ENCODE measurements around the gene THUMPD3.

The THUMPD3 gene

DNA sequence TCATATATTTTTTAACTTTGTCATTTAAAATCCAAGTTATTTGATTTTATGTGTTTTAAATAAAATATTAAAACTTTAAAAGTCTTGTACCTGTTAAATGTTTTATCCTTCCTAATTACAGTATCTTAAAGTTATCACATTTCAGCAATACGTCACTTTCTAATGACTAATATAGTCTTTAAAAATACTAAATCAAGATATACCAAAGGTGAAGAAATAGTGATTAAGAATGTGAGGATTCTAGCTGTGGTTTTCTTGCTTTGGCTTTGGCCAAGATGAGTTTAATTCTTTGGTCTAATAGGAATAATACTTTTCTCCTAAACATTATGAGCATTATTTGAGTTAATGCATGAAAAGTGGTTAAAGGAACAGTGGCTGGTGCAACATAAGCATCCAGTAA is 48.4 kb downstream of the THUMPD3 start:
- peaks cover 4% of the 10 kb centered on the region for H3K36me3 ChIP-seq (ENCODE audit: insufficient read depth, low read length)
- H3K27ac ChIP-seq (ENCODE audit: low read depth, low read length), result no peak overlapping the region
- no peaks in the 10 kb centered on the region for H3K9me3 ChIP-seq (ENCODE audit: low read length)
- H3K27me3 ChIP-seq (ENCODE audit: control insufficient read depth in 1 of 2, insufficient read depth in 2 of 2, low read length in 2 of 2), result no peaks in the 10 kb centered on the region
- no peak overlapping the region for H3K9ac ChIP-seq (ENCODE audit: low read length)
- H3K4me1 ChIP-seq (ENCODE audit: insufficient read depth, low read length), result peaks cover 62% of the 10 kb centered on the region
- H3K4me3 ChIP-seq (ENCODE audit: low read depth in 1 of 2, low read length in 2 of 2), result no peak overlapping the region

DNA sequence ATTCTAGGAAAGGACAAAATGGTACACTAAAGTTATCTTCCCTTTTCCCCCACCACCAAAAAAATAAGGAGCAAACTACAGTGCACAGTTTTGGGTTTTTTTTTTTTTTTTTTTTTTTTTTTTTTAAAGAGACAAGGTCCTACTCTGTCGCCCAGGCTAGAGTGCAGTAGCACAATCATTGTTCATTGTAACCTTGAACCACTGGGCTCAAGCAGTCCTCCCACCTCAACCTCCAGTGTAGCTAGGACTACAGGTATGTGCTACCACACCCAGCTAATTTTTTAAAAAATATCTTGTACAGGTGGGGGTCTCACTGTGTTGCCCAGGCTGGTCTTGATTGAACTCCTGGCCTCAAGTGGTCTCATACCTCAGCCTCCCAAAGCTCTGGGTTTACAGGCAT is 49.4 kb downstream of the THUMPD3 start:
- H3K4me1 ChIP-seq (ENCODE audit: insufficient read depth, low read length), result peaks cover 62% of the 10 kb centered on the region
- H3K9ac ChIP-seq (ENCODE audit: low read length), result no peak overlapping the region
- no peaks in the 10 kb centered on the region for H3K27me3 ChIP-seq (ENCODE audit: control insufficient read depth in 1 of 2, insufficient read depth in 2 of 2, low read length in 2 of 2)
- H3K36me3 ChIP-seq (ENCODE audit: insufficient read depth, low read length), result peaks cover 4% of the 10 kb centered on the region
- no peak overlapping the region for H3K27ac ChIP-seq (ENCODE audit: low read depth, low read length)
- H3K4me3 ChIP-seq (ENCODE audit: low read depth in 1 of 2, low read length in 2 of 2), result no peak overlapping the region
- no peaks in the 10 kb centered on the region for H3K9me3 ChIP-seq (ENCODE audit: low read length)

DNA sequence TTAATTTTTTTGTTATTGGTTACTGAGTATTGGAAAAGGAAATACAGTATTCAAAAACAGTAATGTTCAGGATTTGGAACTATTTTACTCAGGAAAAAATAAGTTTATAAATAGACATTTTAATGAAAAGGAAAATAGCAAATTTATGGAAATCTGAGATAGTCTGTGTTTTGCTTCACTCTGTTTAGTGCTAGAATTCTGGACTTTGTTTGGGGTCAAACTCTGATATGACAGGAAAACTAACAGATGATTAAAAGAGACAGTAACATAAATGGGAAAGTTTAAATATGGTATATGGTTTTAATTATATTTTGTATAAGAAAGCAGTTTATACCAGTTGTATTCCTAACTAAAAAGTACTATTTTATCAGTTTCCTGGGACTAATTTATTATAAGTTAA is 52.0 kb downstream of the THUMPD3 start:
- H3K9ac ChIP-seq (ENCODE audit: low read length), result no peak overlapping the region
- peaks cover 4% of the 10 kb centered on the region for H3K36me3 ChIP-seq (ENCODE audit: insufficient read depth, low read length)
- no peak overlapping the region for H3K4me3 ChIP-seq (ENCODE audit: low read depth in 1 of 2, low read length in 2 of 2)
- H3K27ac ChIP-seq (ENCODE audit: low read depth, low read length), result no peak overlapping the region
- H3K27me3 ChIP-seq (ENCODE audit: control insufficient read depth in 1 of 2, insufficient read depth in 2 of 2, low read length in 2 of 2), result no peaks in the 10 kb centered on the region
- peaks cover 44% of the 10 kb centered on the region for H3K4me1 ChIP-seq (ENCODE audit: insufficient read depth, low read length)
- H3K9me3 ChIP-seq (ENCODE audit: low read length), result no peaks in the 10 kb centered on the region

DNA sequence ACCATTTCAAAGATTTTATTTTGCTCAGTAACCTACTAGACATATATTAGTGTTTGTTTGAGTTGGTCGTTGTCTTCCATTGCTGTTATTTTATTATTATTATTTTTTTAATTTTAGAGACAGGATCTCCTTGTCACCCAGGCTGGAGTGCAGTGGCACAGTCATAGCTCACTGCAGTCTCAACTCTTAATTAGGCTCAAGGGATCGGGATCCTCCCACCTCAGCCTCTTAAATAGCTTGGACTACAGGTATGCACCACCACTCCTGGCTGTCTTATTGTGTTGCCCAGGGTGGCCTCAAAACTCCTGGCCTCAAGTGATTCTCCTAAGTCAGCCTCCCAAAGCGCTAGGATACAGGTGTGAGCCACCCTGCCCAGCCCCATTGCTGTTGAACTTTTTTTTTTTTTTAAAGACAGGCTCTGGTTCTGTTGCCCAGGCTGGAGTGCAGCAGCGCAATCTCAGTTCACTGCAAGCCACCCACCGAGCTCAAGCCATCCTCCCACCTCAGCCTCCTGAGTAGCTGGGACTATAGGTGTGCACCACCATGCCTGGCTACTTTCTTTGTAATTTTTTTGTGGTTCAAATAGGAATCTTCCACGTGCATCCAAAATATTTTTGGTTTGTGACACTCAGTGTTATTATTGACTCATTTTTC is 52.8 kb downstream of the THUMPD3 start:
- Histone ChIP-seq H3K9ac (ENCODE audit: low read length) (no peak overlapping the region), H3K4me1 (ENCODE audit: insufficient read depth, low read length) (peaks cover 41% of the 10 kb centered on the region)

DNA sequence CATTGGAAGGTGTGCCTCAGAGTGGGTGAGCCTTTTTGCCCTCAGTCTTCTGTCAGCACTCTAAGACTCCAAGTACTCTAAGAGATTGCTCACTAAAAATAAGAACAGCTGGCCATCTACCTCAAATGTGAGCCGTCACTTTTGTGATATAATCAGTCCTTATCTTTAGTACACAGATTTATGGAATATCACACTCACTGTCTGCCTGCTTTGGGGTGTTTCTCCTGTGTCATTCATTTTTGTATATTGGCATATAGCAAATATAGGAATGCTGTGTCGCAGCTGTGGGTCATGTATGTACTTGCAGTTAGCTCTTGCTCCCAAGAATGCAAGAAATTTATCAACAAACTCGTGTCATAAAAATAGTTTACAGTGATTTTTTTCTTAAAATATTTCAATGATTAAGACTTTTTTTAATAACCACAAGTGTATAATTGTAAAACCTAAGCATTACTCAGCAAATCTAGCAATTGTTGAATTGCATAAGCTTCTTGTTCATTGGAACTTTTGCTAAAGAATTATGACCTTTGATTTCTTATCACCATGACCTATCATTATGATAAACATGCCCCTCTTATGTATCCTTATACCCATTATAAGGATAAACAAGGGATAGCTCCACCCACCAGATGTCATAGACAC is 53.4 kb downstream of the THUMPD3 start:
- Histone ChIP-seq H3K4me1 (ENCODE audit: insufficient read depth, low read length) (peaks cover 46% of the 10 kb centered on the region), H3K9ac (ENCODE audit: low read length) (no peak overlapping the region), H3K9me3 (ENCODE audit: low read length) (no peaks in the 10 kb centered on the region), H3K4me3 (ENCODE audit: low read depth in 1 of 2, low read length in 2 of 2) (no peak overlapping the region), H3K27me3 (ENCODE audit: control insufficient read depth in 1 of 2, insufficient read depth in 2 of 2, low read length in 2 of 2) (no peaks in the 10 kb centered on the region), H3K36me3 (ENCODE audit: insufficient read depth, low read length) (peaks cover 4% of the 10 kb centered on the region), H3K27ac (ENCODE audit: low read depth, low read length) (no peak overlapping the region)

More for the DNA sequence above, 52.8 kb downstream of the THUMPD3 start:
- peaks cover 4% of the 10 kb centered on the region for H3K36me3 ChIP-seq (ENCODE audit: insufficient read depth, low read length)
- no peaks in the 10 kb centered on the region for H3K27me3 ChIP-seq (ENCODE audit: control insufficient read depth in 1 of 2, insufficient read depth in 2 of 2, low read length in 2 of 2)
- no peak overlapping the region for H3K4me3 ChIP-seq (ENCODE audit: low read depth in 1 of 2, low read length in 2 of 2)
- H3K27ac ChIP-seq (ENCODE audit: low read depth, low read length), result no peak overlapping the region
- no peaks in the 10 kb centered on the region for H3K9me3 ChIP-seq (ENCODE audit: low read length)

DNA sequence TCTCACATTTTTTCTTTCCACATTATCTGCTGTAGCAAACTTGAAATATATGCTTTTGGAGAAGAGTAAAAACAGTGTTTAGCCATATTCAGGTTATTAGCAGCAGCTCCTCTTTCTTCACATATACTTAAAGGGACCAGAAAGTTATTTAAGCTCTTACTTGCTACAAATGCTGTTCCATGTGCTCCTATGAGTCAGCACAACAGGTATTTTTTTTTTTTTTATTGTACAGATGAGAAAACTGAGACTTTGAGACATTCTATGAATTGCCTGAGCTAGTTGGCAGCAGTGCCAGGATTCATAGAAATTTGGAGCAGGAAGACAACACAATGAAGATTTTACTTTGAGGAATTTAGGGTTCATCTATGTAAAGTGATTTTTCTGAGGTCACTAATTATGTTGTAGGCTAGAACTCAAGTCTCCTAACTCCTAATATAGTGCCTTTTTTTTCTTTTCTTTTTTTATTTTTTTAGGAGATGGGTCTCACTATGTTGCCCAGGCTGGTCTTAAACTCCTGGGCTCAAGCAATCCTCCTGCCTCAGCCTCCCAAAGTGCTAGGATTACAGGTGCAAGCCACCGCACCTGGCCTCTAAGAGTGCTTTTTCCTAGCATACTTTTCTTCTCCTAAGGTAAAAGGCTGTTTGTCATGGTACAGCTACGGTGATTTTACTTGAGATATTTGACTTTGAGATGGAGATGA is 58.1 kb downstream of the THUMPD3 start:
- H3K4me3 ChIP-seq (ENCODE audit: low read depth in 1 of 2, low read length in 2 of 2), result no peak overlapping the region
- no peak overlapping the region for H3K9ac ChIP-seq (ENCODE audit: low read length)
- peaks cover 54% of the 10 kb centered on the region for H3K4me1 ChIP-seq (ENCODE audit: insufficient read depth, low read length)
- H3K27me3 ChIP-seq (ENCODE audit: control insufficient read depth in 1 of 2, insufficient read depth in 2 of 2, low read length in 2 of 2), result no peaks in the 10 kb centered on the region
- no peaks in the 10 kb centered on the region for H3K36me3 ChIP-seq (ENCODE audit: insufficient read depth, low read length)
- H3K9me3 ChIP-seq (ENCODE audit: low read length), result no peaks in the 10 kb centered on the region
- H3K27ac ChIP-seq (ENCODE audit: low read depth, low read length), result no peak overlapping the region

DNA sequence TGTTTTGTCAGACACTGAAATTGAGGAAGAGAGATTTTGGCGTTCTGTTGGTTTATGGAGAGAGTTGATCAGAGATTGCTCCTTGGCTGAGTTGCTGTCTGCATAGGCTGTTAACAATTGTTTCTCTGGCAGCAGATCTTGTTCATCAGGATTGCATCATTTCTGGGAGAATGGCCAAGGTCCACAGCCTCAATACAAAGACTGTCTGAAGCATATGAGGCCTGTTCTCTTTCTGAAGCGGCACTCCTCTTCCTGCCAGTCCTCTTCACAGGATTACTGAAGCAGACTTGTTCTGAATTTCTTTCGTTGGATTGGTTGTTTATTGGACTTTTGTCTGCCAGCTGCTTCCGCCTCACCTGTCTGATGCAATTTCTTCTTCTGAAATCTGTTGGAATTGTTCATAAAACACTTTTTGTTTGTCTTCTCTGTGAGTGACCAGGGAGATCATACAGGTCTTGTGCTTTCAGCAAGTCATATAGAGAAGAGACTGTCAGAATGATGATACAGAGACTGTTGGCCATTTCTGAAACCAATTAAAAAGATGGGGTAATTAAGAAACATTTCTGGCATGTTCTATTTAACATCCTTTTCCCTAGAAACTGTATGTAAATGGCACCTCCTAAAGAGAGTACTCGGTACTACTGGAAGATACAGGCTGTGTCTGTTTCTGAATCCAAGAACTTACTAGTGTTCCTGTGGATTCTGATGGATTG is 60.0 kb downstream of the THUMPD3 start:
- Histone ChIP-seq H3K4me3 (ENCODE audit: low read depth in 1 of 2, low read length in 2 of 2) (peak overlapping the region in 1 of 2 donors; percentile 5), H3K9ac (ENCODE audit: low read length) (peak overlapping the region; percentile 78), H3K4me1 (ENCODE audit: insufficient read depth, low read length) (peaks cover 42% of the 10 kb centered on the region)

DNA sequence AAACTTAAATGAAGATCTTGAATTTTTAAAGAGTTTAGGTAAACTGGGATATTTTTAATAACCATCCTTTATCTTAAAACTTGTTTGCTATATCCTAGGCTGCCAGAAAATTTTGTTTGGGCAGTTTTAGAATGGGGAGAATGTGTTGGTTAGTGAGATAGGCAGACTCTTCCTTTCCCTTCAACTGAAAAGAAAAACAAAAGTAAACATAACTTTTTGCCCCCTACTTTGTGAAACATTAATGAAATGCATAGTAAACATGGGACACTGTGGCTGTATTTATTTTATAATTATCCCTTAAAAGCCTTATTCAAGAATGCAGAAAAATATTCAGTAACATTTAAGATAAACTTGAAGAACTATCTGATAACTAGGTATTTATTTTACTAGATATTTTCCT is 65.6 kb downstream of the THUMPD3 start:
- Histone ChIP-seq H3K27me3 (ENCODE audit: control insufficient read depth in 1 of 2, insufficient read depth in 2 of 2, low read length in 2 of 2) (no peaks in the 10 kb centered on the region), H3K9me3 (ENCODE audit: low read length) (no peaks in the 10 kb centered on the region), H3K4me1 (ENCODE audit: insufficient read depth, low read length) (peaks cover 18% of the 10 kb centered on the region), H3K36me3 (ENCODE audit: insufficient read depth, low read length) (peaks cover 56% of the 10 kb centered on the region), H3K27ac (ENCODE audit: low read depth, low read length) (no peak overlapping the region), H3K9ac (ENCODE audit: low read length) (no peak overlapping the region), H3K4me3 (ENCODE audit: low read depth in 1 of 2, low read length in 2 of 2) (no peak overlapping the region)

More for the DNA sequence above, 60.0 kb downstream of the THUMPD3 start:
- Histone ChIP-seq H3K27me3 (ENCODE audit: control insufficient read depth in 1 of 2, insufficient read depth in 2 of 2, low read length in 2 of 2) (no peaks in the 10 kb centered on the region), H3K9me3 (ENCODE audit: low read length) (no peaks in the 10 kb centered on the region), H3K27ac (ENCODE audit: low read depth, low read length) (peak overlapping the region; percentile 51), H3K36me3 (ENCODE audit: insufficient read depth, low read length) (peaks cover 8% of the 10 kb centered on the region)

DNA sequence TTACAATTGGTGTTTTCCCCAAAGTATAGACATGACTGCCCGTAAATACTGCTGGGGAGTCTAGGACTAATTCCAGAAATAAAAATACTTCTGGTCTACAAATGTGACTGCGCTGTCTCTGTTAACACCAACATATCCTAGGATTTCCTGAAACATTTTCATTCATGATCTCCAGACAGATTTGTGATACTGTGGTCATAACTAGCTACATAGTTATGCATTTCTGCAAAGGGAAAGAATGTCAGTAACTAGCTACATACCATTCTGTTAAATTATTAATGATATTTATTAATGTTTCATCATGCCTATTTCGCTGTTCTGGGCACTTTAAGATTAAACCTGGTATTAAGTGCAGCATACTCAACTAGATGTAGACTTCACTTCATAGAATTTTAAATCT is 67.9 kb downstream of the THUMPD3 start:
- peaks cover 78% of the 10 kb centered on the region for H3K36me3 ChIP-seq (ENCODE audit: insufficient read depth, low read length)
- H3K27me3 ChIP-seq (ENCODE audit: control insufficient read depth in 1 of 2, insufficient read depth in 2 of 2, low read length in 2 of 2), result no peaks in the 10 kb centered on the region
- no peak overlapping the region for H3K27ac ChIP-seq (ENCODE audit: low read depth, low read length)
- no peaks in the 10 kb centered on the region for H3K9me3 ChIP-seq (ENCODE audit: low read length)
- H3K4me1 ChIP-seq (ENCODE audit: insufficient read depth, low read length), result peaks cover 2% of the 10 kb centered on the region
- no peak overlapping the region for H3K4me3 ChIP-seq (ENCODE audit: low read depth in 1 of 2, low read length in 2 of 2)
- H3K9ac ChIP-seq (ENCODE audit: low read length), result no peak overlapping the region

DNA sequence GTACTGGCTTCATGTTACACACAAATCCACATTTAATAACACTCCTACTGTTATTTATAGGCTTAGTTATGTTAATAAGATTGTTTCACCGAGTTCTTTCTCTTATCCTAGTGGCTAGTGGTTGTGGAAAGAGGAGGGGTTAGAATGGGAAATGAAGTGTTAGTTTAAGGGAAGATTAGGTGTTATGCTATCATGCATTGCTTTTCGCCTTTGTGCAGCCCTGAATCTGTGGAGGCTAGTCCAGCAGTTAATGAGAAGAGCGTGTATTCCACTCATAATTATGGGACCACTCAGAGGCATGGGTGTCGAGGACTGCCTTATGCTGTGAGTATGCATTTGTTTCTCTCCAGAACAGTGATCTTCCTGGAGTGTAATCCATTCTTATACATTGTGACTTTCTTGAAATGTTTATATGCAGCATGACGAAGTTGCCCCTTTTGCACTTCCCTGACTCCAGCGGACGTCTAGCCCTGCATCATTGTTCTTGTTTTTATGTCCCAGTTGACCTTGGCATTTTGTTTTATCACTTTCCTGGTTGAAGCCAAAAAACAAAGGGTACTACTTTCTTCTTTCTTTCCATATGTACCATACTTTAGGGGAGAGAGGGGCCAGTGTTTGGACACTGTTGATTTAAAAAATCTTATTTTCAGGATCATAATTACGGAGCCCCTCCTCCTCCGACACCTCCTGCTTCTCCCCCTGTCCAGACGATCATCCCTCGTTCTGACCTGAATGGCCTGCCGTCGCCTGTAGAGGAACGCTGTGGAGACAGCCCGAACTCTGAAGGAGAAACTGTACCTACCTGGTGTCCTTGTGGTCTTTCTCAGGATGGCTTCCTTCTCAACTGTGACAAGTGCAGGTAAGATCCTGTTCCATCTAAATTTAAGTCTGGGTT is 71.0 kb downstream of the THUMPD3 start:
- Histone ChIP-seq H3K4me1 (ENCODE audit: insufficient read depth, low read length) (no peaks in the 10 kb centered on the region), H3K27ac (ENCODE audit: low read depth, low read length) (no peak overlapping the region), H3K36me3 (ENCODE audit: insufficient read depth, low read length) (peaks cover 92% of the 10 kb centered on the region), H3K9ac (ENCODE audit: low read length) (no peak overlapping the region), H3K9me3 (ENCODE audit: low read length) (no peaks in the 10 kb centered on the region), H3K4me3 (ENCODE audit: low read depth in 1 of 2, low read length in 2 of 2) (no peak overlapping the region), H3K27me3 (ENCODE audit: control insufficient read depth in 1 of 2, insufficient read depth in 2 of 2, low read length in 2 of 2) (no peaks in the 10 kb centered on the region)

Data from muscle layer of colon (tissue), 2 donors.